Mucosa of rectum (tissue), 2 donors: ENCODE results near the gene MEGF11.

Source experiments
- H3K27ac ChIP-seq, 2 donors: one replicate each; pipeline ENCODE4 v1.7.0; 2013; ENCODE audit warnings: inconsistent platforms in 2 of 2, low read depth in 2 of 2, low read length in 2 of 2
- H3K27me3 ChIP-seq, 2 donors: one replicate each; pipeline ENCODE4 v1.7.0; 2013; ENCODE audit warnings: low read length in 2 of 2; ENCODE audit not compliant: control insufficient read depth in 2 of 2, insufficient read depth in 2 of 2
- H3K36me3 ChIP-seq, 2 donors: one replicate each; pipeline ENCODE4 v1.7.0; 2013; ENCODE audit warnings: low read length in 2 of 2; ENCODE audit not compliant: control insufficient read depth in 2 of 2, insufficient read depth in 2 of 2
- H3K4me1 ChIP-seq, 2 donors: one replicate each; pipeline ENCODE4 v1.7.0; 2013; ENCODE audit warnings: low read length in 2 of 2, mild to moderate bottlenecking in 1 of 2; ENCODE audit not compliant: control insufficient read depth in 2 of 2, insufficient read depth in 2 of 2
- H3K4me3 ChIP-seq, 2 donors: one replicate each; pipeline ENCODE4 v1.7.0; 2013; ENCODE audit warnings: low read length in 2 of 2
- H3K9ac ChIP-seq, 2 donors: one replicate each; pipeline ENCODE4 v1.7.0; 2013; ENCODE audit warnings: low read length in 2 of 2, low read depth in 1 of 2, mild to moderate bottlenecking in 1 of 2
- H3K9me3 ChIP-seq, 2 donors: one replicate each; pipeline ENCODE4 v1.7.0; 2013; ENCODE audit warnings: low read length in 2 of 2; ENCODE audit not compliant: control insufficient read depth in 2 of 2
- donor health status: healthy.
- donor health status: Normal muscosa, but diverticular disease.

The MEGF11 gene

GRCh38 chr15:65916664-65917406 lies 336.7 kb downstream of the MEGF11 start:
- Histone ChIP-seq H3K9ac (no peak overlapping the region), H3K36me3 (peaks cover 0 to 10% of the 10 kb centered on the region in 2 donors), H3K27ac (no peak overlapping the region), H3K4me3 (no peak overlapping the region), H3K9me3 (no peaks in the 10 kb centered on the region), H3K4me1 (no peaks in the 10 kb centered on the region), H3K27me3 (no peaks in the 10 kb centered on the region)

GRCh38 chr15:65916041-65916663 lies 337.4 kb downstream of the MEGF11 start:
- H3K27me3 ChIP-seq: no peaks in the 10 kb centered on the region
- no peaks in the 10 kb centered on the region for H3K4me1 ChIP-seq
- no peak overlapping the region for H3K27ac ChIP-seq
- no peaks in the 10 kb centered on the region for H3K9me3 ChIP-seq
- peaks cover 0 to 13% of the 10 kb centered on the region in 2 donors for H3K36me3 ChIP-seq
- H3K4me3 ChIP-seq: no peak overlapping the region
- H3K9ac ChIP-seq: no peak overlapping the region

GRCh38 chr15:65914981-65915925 lies 338.3 kb downstream of the MEGF11 start:
- Histone ChIP-seq H3K9ac (no peak overlapping the region), H3K9me3 (no peaks in the 10 kb centered on the region), H3K36me3 (peaks cover 6 to 22% of the 10 kb centered on the region in 2 donors), H3K4me3 (no peak overlapping the region), H3K27me3 (no peaks in the 10 kb centered on the region), H3K4me1 (no peaks in the 10 kb centered on the region), H3K27ac (no peak overlapping the region)

- peaks cover 6 to 27% of the 10 kb centered on the region in 2 donors for H3K36me3 ChIP-seq
- H3K4me1 ChIP-seq: no peaks in the 10 kb centered on the region
- no peak overlapping the region for H3K27ac ChIP-seq
- H3K4me3 ChIP-seq: no peak overlapping the region
- H3K27me3 ChIP-seq: no peaks in the 10 kb centered on the region
- no peak overlapping the region for H3K9ac ChIP-seq
- no peaks in the 10 kb centered on the region for H3K9me3 ChIP-seq
Measured at GRCh38 chr15:65914386-65914785, 339.2 kb downstream of the MEGF11 start.

- Histone ChIP-seq H3K27me3 (no peaks in the 10 kb centered on the region), H3K4me3 (no peak overlapping the region), H3K9ac (no peak overlapping the region), H3K4me1 (no peaks in the 10 kb centered on the region), H3K36me3 (peaks cover 6 to 22% of the 10 kb centered on the region in 2 donors), H3K9me3 (no peaks in the 10 kb centered on the region), H3K27ac (no peak overlapping the region)
Measured at GRCh38 chr15:65913631-65914199, 339.8 kb downstream of the MEGF11 start.

GRCh38 chr15:65912235-65912634 lies 341.3 kb downstream of the MEGF11 start:
- H3K27me3 ChIP-seq: no peaks in the 10 kb centered on the region

GRCh38 chr15:65910341-65910740 lies 343.2 kb downstream of the MEGF11 start:
- H3K4me1 ChIP-seq: no peaks in the 10 kb centered on the region
- no peak overlapping the region for H3K27ac ChIP-seq
- H3K9ac ChIP-seq: no peak overlapping the region
- H3K27me3 ChIP-seq: no peaks in the 10 kb centered on the region
- H3K4me3 ChIP-seq: no peak overlapping the region
- H3K36me3 ChIP-seq: peaks cover 6 to 28% of the 10 kb centered on the region in 2 donors
- no peaks in the 10 kb centered on the region for H3K9me3 ChIP-seq

More at GRCh38 chr15:65912235-65912634, 341.3 kb downstream of the MEGF11 start:
- no peak overlapping the region for H3K4me3 ChIP-seq
- no peaks in the 10 kb centered on the region for H3K4me1 ChIP-seq
- H3K36me3 ChIP-seq: peaks cover 6 to 28% of the 10 kb centered on the region in 2 donors
- H3K27ac ChIP-seq: no peak overlapping the region
- no peak overlapping the region for H3K9ac ChIP-seq
- no peaks in the 10 kb centered on the region for H3K9me3 ChIP-seq

GRCh38 chr15:65909831-65910230 lies 343.7 kb downstream of the MEGF11 start:
- Histone ChIP-seq H3K27me3 (no peaks in the 10 kb centered on the region), H3K27ac (no peak overlapping the region), H3K4me1 (no peaks in the 10 kb centered on the region), H3K4me3 (no peak overlapping the region), H3K9ac (no peak overlapping the region), H3K9me3 (no peaks in the 10 kb centered on the region), H3K36me3 (peaks cover 6 to 25% of the 10 kb centered on the region in 2 donors)

- Histone ChIP-seq H3K27me3 (no peaks in the 10 kb centered on the region), H3K4me3 (no peak overlapping the region), H3K36me3 (peaks cover 12 to 30% of the 10 kb centered on the region in 2 donors), H3K9ac (no peak overlapping the region), H3K9me3 (no peaks in the 10 kb centered on the region), H3K27ac (no peak overlapping the region), H3K4me1 (no peaks in the 10 kb centered on the region)
Measured at GRCh38 chr15:65908876-65909275, 344.7 kb downstream of the MEGF11 start.
